Tibial nerve (tissue), 3 donors: ENCODE data around the gene POU6F2.

Experiments
- CTCF ChIP-seq, 5 experiments: fragments of 200-600 bp in 3 of 5; fragments of 450-650 bp in 2 of 5; sonication (generic) in 3 of 5; IDR thresholded peaks; one replicate each; pipeline ENCODE4 v1.5.1; 2016 to 2019; ENCODE audit warnings: antibody characterized with exemption in 5 of 5, mild to moderate bottlenecking in 3 of 5, moderate library complexity in 2 of 5
- POLR2A ChIP-seq, 2 donors: fragments of 450-650 bp; IDR thresholded peaks; one replicate each; pipeline ENCODE4 v1.6.1; 2017; ENCODE audit warnings: antibody characterized with exemption in 2 of 2, mild to moderate bottlenecking in 2 of 2, moderate library complexity in 2 of 2

GRCh38 chr7:39285256-39285655 is 307.5 kb downstream of the POU6F2 start:
- no peak for TF ChIP-seq CTCF (IDR thresholded peaks at IDR 0.05)
- no peak for TF ChIP-seq POLR2A (IDR thresholded peaks at IDR 0.05)
